ENCODE results near the gene C16orf90. TPM values are rescaled to one million over a fixed set of nuclear protein-coding genes. Genes with fewer than 3 reads are reported as not detected.
"Not testable (repeated sequence)": the region's sequence is repeated elsewhere in the genome, so short reads cannot be mapped to it uniquely, and the experiment has no call there.

The C16orf90 gene
- total RNA-seq, 2 donors from 2014 or later, result not detected

GRCh38 chr16:3485097-3485745, 10.1 kb downstream of the C16orf90 start:
- peaks cover 10% of the 10 kb centered on the region for H3K36me3 Mint-ChIP-seq

GRCh38 chr16:3484318-3485096, 10.8 kb downstream of the C16orf90 start:
- ATAC-seq, result no peak

More at GRCh38 chr16:3485097-3485745, 10.1 kb downstream of the C16orf90 start:
- Mint-ChIP-seq H3K4me3 (no peak overlapping the region), H3K27ac (no peak overlapping the region), H3K4me1 (ENCODE audit: low read depth in 2 of 2) (peaks cover 0 to 11% of the 10 kb centered on the region in 2 donors), H3K9me3 (no peaks in the 10 kb centered on the region), H3K27me3 (no peaks in the 10 kb centered on the region)
- no peak for ATAC-seq
- no peak for DNase-seq (ENCODE audit: low spot score)

DNA sequence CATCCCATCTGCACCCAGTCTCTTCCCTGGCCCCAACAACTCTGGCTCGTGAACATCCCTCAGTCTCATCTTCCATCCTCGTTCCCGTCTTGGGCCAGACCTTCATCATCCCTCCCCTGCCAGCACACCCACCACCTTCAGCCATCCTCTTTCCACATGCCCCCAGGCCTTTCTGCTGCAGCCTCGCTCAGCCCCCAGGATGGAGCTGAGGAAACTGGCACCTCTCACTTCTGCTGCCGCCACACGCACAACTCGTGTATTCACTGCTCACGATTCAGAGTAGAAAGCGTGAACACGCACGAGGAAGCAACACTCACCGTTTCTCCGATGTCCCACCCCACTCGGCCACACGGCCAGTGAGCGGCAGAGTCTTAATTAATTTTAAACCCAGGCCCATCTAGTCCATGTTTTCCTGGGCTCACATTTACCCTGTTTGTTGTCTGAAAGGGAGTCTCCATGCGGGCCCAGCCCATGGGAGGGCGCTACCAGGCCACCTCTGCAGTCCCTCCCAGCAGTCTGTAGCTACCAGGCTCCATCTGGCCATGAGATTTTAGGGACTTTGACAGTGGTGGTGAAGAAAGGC, 12.5 kb downstream of the C16orf90 start:
- no peak overlapping the region for H3K4me3 Mint-ChIP-seq
- DNase-seq (ENCODE audit: low spot score), result no peak
- peaks cover 0 to 15% of the 10 kb centered on the region in 2 donors for H3K4me1 Mint-ChIP-seq (ENCODE audit: low read depth in 2 of 2)
- no peaks in the 10 kb centered on the region for H3K9me3 Mint-ChIP-seq
- no peaks in the 10 kb centered on the region for H3K27me3 Mint-ChIP-seq
- peaks cover 10% of the 10 kb centered on the region for H3K36me3 Mint-ChIP-seq
- H3K27ac Mint-ChIP-seq, result peak overlapping the region in 1 of 2 donors; percentile 57
- ATAC-seq, result no peak

More at GRCh38 chr16:3484318-3485096, 10.8 kb downstream of the C16orf90 start:
- DNase-seq (ENCODE audit: low spot score), result no peak
- H3K4me3 Mint-ChIP-seq, result no peak overlapping the region
- no peak overlapping the region for H3K27ac Mint-ChIP-seq
- H3K36me3 Mint-ChIP-seq, result peaks cover 10% of the 10 kb centered on the region
- H3K27me3 Mint-ChIP-seq, result no peaks in the 10 kb centered on the region
- no peaks in the 10 kb centered on the region for H3K9me3 Mint-ChIP-seq
- H3K4me1 Mint-ChIP-seq (ENCODE audit: low read depth in 2 of 2), result peaks cover 0 to 11% of the 10 kb centered on the region in 2 donors

- Mint-ChIP-seq H3K27me3 (no peaks in the 10 kb centered on the region), H3K4me3 (no peak overlapping the region), H3K9me3 (no peaks in the 10 kb centered on the region), H3K27ac (peak overlapping the region in 1 of 2 donors; percentile 57), H3K4me1 (ENCODE audit: low read depth in 2 of 2) (peaks cover 0 to 15% of the 10 kb centered on the region in 2 donors), H3K36me3 (peaks cover 10% of the 10 kb centered on the region)
- no peak for DNase-seq (ENCODE audit: low spot score)
- ATAC-seq, result no peak
Measured at GRCh38 chr16:3481696-3482658, 13.3 kb downstream of the C16orf90 start.

DNA sequence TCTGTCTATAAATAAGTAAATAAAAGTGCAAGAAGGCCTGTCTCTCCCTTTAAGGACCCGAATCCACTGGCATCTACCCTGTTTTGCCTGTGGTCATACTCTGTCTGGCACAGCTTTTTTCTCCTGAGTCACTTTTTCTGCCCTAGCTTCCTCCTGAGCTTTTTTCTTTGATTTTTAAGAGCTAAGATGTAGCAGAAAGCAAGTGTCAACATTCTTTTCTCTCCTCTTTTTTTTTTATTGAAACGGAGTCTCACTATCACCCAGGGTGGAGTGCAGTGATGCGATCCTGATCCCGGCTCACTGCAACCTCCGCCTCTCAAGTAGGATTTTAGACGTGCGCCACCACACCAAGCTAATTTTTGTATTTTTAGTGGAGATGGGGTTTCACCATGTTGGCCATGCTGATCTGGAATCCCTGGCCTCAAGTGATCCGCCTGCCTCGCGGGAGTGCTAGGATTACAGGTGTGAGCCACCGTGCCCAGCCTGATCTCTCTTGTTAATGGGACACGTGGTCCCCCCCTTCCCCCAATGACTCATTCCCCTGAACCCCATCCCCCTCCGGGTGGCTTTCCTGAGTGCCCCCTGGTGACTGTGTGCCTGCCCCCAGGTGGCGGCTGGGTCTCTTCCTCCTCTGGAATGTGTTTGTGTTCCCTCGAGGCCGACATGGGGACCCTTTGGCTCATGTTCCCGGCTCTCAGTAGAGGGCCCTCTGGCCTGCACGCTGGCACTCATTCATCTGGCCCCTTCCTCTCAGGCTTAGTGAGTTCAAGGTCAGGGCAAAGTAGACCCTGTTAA, 14.2 kb downstream of the C16orf90 start:
- peaks cover 10% of the 10 kb centered on the region for H3K36me3 Mint-ChIP-seq
- ATAC-seq, result no peak

DNA sequence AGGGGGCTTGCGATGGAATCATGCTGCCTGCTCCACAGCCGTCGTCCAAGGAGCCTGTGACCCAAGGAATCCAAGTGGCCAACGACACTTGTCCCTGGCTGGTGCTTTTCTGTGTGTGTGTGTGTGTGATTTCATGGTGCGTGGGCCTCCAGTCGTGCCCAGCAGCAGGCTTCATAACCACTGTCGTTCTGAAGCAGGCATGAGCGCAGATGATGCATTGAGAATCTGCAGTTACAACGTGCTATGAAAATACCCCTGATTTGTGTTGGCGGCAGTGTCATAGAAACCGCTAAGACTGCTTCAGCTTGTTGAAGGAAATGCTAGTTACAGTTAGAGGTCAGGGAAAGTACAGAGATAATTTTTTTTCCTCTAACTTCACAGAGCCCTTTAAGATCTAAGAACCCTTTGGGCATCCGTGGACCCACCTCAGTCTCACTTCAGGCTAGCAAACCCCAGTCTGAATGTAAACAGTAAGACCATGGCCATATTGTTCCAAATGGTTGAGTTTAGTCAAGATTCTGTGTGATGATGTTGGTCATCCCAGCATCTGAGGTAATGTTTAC, 15.6 kb downstream of the C16orf90 start:
- ATAC-seq (peak in 1 of 2 donors; percentile 56), DNase-seq (ENCODE audit: low spot score) (no peak)
- H3K4me1 Mint-ChIP-seq (ENCODE audit: low read depth in 2 of 2), result peaks cover 0 to 24% of the 10 kb centered on the region in 2 donors
- peaks cover 10% of the 10 kb centered on the region for H3K36me3 Mint-ChIP-seq
- H3K27me3 Mint-ChIP-seq, result no peaks in the 10 kb centered on the region
- no peaks in the 10 kb centered on the region for H3K9me3 Mint-ChIP-seq
- peak overlapping the region in 1 of 2 donors; percentile 23 for H3K27ac Mint-ChIP-seq
- no peak overlapping the region for H3K4me3 Mint-ChIP-seq

More for the DNA sequence above, 14.2 kb downstream of the C16orf90 start:
- Mint-ChIP-seq H3K27me3 (no peaks in the 10 kb centered on the region), H3K4me3 (no peak overlapping the region), H3K4me1 (ENCODE audit: low read depth in 2 of 2) (peaks cover 0 to 15% of the 10 kb centered on the region in 2 donors), H3K9me3 (no peaks in the 10 kb centered on the region), H3K27ac (no peak overlapping the region)
- DNase-seq (ENCODE audit: low spot score), result no peak

DNA sequence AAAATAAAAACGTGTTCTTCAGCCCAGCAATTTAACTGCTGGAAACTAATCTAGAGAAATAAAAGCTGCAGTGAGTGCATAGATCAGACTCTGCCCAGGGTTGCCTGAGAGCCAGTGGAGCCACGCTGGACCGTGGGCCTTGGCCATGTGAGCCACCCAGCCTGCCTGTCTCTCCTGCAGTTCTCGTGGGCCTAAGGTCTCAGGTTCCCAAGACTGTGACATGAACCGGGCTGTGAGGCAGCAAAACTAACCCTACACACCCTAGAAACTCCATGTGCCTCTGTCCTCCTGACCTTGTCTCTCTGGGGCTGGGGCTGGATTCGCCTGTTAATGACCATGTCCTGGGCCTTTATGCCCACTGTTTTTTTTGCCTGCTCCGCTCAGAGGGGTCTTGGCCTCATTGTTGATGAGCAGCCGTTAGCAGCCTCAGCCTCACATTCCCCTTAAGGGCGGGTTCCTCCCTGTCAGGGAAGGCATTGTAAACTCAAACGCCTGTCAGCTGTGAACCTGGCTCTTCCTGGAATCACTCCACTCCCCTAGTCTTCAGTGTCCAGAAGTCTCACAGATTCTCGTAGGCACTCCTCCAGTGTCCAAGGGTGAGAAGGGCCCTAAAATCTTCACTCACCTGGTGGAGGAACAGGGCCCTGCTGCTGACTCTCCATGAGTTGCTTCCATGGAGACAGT, 16.9 kb downstream of the C16orf90 start:
- Mint-ChIP-seq H3K36me3 (peaks cover 9% of the 10 kb centered on the region), H3K4me3 (no peak overlapping the region), H3K27me3 (no peaks in the 10 kb centered on the region), H3K9me3 (no peaks in the 10 kb centered on the region), H3K27ac (peak overlapping the region in 1 of 2 donors; percentile 59), H3K4me1 (ENCODE audit: low read depth in 2 of 2) (peaks cover 2 to 26% of the 10 kb centered on the region in 2 donors)
- ATAC-seq, result no peak
- DNase-seq (ENCODE audit: low spot score), result no peak

DNA sequence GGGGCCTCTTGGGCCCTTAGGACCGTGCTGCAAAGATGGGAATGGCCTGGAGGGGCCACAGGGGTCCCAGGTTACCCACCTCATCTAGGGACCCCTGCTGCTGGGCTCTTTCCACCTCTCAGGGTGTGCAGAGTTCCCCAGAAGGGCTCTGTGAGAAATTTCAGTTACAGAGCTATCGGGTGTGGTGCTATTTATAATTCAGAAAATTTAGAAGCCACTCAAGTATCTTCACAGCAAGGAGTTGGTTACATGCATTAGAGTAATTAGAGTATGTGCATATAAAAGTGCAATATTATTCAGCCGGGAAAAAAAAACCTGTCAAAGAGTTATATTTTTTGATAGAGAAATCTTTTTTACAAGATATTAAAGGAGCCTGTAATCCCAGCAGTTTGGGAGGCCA, 18.9 kb downstream of the C16orf90 start:
- peak overlapping the region in 1 of 2 donors; percentile 48 for H3K27ac Mint-ChIP-seq
- H3K4me3 Mint-ChIP-seq, result no peak overlapping the region
- peaks cover 8% of the 10 kb centered on the region for H3K36me3 Mint-ChIP-seq
- ATAC-seq, result no peak
- peaks cover 12 to 37% of the 10 kb centered on the region in 2 donors for H3K4me1 Mint-ChIP-seq (ENCODE audit: low read depth in 2 of 2)
- DNase-seq (ENCODE audit: low spot score), result no peak
- H3K9me3 Mint-ChIP-seq, result no peaks in the 10 kb centered on the region
- no peaks in the 10 kb centered on the region for H3K27me3 Mint-ChIP-seq

DNA sequence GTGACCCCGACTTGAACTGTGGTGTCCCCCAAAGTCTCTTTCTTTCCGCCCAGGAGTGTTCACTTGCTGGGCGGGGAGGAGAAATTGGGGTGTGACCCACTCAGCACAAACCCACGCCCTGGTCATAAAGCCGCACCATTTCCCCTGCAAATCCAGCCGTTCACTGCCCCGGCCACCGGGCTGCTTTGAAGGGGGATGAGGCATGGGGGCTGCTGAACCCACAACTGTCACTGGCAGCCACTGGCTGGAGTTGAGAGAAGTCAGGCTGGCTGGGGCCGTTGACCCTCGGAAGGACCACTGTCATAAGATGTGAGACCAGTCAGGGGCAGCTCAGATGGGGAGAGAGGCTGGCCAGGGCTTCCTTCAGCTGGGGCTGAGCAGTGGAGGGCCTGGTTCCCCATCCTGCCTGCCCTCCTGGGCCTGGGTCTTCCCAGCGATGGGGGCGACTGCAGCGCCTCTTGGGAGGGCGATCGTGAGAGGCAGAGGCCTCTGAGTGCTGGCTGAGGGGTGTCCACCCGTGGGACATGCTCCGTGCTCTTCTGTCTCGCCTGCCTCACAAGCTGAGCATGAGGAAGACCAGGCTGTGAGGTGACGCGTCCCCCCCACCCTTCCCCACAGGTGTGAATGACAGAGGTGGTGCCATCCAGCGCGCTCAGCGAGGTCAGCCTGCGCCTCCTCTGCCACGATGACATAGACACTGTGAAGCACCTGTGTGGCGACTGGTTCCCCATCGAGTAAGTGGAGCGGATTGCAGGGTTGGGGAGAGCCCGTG, 19.5 kb downstream of the C16orf90 start:
- peak overlapping the region in 1 of 2 donors; percentile 57 for H3K27ac Mint-ChIP-seq
- H3K4me1 Mint-ChIP-seq (ENCODE audit: low read depth in 2 of 2), result peaks cover 12 to 36% of the 10 kb centered on the region in 2 donors
- H3K27me3 Mint-ChIP-seq, result no peaks in the 10 kb centered on the region
- no peak overlapping the region for H3K4me3 Mint-ChIP-seq
- no peak for ATAC-seq
- no peak for DNase-seq (ENCODE audit: low spot score)
- no peaks in the 10 kb centered on the region for H3K9me3 Mint-ChIP-seq
- H3K36me3 Mint-ChIP-seq, result peaks cover 8% of the 10 kb centered on the region

DNA sequence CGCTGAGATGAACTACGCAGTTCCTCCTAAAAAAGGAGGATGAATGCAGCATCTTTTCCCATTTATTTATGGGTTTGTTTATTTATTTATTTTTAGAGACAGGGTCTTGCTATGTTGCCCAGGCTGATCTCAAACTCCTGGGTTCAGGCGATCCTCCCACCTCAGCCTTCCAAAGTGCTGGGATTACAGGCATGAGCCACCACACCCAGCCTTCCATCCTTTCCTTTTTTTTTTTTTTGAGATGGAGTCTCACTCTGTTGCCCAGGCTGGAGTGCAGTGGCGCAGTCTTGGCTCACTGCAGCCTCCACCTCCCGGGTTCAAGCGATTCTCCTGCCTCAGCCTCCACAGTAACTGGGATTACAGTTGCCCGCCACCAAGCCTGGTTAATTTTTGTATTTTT, 20.4 kb downstream of the C16orf90 start:
- not testable (repeated sequence) for H3K4me3 Mint-ChIP-seq; H3K9me3 Mint-ChIP-seq; ATAC-seq; DNase-seq (ENCODE audit: low spot score); H3K27me3 Mint-ChIP-seq; H3K36me3 Mint-ChIP-seq
- Mint-ChIP-seq H3K4me1 (ENCODE audit: low read depth in 2 of 2) (peaks cover 12 to 38% of the 10 kb centered on the region in 2 donors), H3K27ac (peak overlapping the region in 1 of 2 donors; percentile 57)

DNA sequence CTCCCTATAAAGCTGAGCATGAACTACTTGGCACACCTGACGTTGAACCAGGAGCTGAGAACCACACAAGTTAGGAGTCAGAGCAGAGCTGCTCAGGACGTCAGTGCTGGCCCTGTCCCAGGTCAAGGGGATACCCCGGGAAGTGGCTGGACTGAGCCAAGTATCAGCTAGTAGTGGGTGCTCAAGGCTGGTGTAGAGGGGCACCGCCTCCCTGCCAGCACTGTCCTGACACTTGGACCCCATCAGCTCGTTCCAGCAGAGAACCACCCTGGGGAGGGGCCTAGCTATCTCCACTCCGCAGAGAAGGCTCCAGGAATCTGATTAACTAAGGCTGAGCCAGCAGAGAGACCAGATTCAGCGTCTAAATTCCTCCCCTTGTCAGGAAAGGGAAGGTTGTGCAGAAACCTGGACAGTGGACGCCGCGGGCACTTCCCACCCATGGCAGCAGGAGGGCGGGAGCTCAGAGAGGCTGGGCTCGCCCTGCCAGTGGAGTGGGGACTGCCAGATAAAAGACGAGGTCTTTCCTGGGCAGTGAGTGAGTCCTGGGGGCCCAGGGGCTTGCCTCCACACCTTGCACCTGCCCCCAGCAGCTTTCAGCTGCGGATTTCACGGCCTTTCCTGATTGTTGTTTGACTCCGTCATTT, 21.0 kb downstream of the C16orf90 start:
- Mint-ChIP-seq H3K27me3 (no peaks in the 10 kb centered on the region), H3K9me3 (no peaks in the 10 kb centered on the region), H3K36me3 (peaks cover 8% of the 10 kb centered on the region), H3K4me3 (no peak overlapping the region), H3K27ac (no peak overlapping the region), H3K4me1 (ENCODE audit: low read depth in 2 of 2) (peaks cover 12 to 43% of the 10 kb centered on the region in 2 donors)
- ATAC-seq (no peak), DNase-seq (ENCODE audit: low spot score) (no peak)

Data from natural killer cell treated with Interleukin-12 subunit alpha and Interleukin-12 subunit beta and Interleukin-15 and Interleukin-18, amount 100 ng/mL, for 72 hours (primary cell).